Femur (tissue), 1 donor: ENCODE data around the gene TIMM23.
"Not testable (repeated sequence)": the region's sequence is repeated elsewhere in the genome, so short reads cannot be mapped to it uniquely, and the experiment has no call there.

Experiments
- DNase-seq: peaks from one replicate; pipeline ENCODE4 v3.0.0-alpha.2; 2017

Gene TIMM23

GRCh38 chr10:45972106-45972812 lies at the start of gene TIMM23:
Gene TIMM23 (plus strand): TSS chr10:45972489. CDS start chr10:45972625, 136 bp downstream.
- DNase-seq = peak; percentile 92

GRCh38 chr10:45926790-45927189 lies 45.5 kb upstream of the TIMM23 start:
- DNase-seq = not testable (repeated sequence)

GRCh38 chr10:45931305-45931704 lies 41.0 kb upstream of the TIMM23 start:
- DNase-seq = not testable (repeated sequence)

DNA sequence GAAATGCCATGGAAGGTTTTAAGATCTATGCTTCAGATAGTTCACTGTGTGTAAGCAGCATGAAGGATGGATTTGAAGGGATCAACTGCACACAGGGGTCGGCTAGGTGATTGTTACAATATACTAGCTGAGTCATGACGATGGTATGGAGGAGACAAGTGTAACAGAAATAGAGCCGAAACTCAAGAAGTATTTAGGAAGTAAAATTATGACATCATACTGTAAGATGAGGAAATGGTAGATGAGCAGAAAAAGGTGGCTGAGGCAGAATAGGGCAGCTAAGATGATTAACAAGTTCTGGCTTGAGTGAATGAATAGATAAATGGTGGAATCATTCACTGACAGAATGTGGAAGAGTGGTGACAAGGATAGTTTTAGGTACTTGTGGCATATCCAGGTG lies 37.5 kb upstream of the TIMM23 start:
- DNase-seq = not testable (repeated sequence)

DNA sequence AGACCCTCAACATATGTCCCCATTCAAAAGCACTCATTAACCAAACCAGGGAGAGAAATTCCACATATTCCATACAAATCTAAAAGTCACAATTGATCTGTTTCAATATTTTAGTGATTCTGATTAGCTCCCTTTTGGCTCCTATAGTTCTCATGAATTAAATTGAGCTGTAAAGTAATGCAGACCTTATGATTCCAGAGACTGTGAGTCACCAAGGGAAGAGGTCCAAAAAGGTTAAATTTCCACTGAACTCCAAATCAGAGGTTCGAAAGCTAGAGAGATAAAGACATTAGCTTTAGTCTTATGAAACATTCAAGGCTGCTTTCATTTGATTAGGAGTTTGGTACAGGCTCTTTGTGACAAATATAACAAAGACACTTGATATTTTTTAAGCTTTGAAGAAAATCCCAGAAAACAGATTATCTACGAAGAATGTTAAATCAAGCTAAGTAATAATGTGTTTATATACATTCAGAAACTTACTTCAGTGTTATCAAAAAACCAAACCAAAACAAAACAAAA lies 33.1 kb upstream of the TIMM23 start:
- DNase-seq = not testable (repeated sequence)

DNA sequence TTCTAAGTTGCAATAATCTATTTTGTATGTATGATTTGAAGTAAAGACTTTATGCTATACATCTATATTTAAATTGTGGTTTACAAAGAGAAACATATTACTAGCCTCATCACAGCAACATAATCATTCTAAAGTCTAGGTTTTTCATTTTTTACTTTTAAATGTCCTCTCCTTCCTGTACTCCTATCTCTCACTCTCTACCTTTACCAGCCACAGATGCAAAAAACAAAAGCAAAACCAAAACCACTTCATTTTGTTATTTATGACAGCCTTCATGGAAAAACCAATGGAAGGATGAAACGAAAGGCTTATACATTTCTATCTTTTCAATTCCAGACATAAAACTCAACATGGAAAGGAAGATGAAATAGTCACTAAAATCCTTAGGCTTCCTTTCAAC lies 31.1 kb upstream of the TIMM23 start:
- DNase-seq = not testable (repeated sequence)

GRCh38 chr10:45945476-45945875 lies 26.8 kb upstream of the TIMM23 start:
- not testable (repeated sequence) for DNase-seq

DNA sequence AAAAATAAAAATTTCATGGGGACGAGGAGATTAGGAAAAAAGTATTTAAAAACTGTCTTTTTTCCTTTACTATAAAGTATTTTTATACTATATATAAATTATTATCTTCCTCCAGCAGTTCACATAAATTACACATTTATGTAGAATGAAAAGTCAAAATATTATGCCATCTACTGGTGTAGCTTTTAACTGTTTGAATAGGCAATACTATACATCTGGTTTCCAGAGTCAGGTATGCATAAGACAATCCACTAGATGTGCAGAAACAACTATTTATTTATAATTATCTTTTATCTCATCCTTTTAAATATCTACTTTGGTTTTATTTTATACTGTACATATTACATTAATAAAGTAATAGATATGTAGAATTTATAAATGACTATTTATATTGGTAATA lies 24.9 kb upstream of the TIMM23 start:
- DNase-seq = not testable (repeated sequence)

GRCh38 chr10:45948801-45949200 lies 23.5 kb upstream of the TIMM23 start:
- DNase-seq = not testable (repeated sequence)

- DNase-seq = not testable (repeated sequence)
These were observed 17.9 kb upstream of the TIMM23 start for GRCh38 chr10:45954367-45954766.

DNA sequence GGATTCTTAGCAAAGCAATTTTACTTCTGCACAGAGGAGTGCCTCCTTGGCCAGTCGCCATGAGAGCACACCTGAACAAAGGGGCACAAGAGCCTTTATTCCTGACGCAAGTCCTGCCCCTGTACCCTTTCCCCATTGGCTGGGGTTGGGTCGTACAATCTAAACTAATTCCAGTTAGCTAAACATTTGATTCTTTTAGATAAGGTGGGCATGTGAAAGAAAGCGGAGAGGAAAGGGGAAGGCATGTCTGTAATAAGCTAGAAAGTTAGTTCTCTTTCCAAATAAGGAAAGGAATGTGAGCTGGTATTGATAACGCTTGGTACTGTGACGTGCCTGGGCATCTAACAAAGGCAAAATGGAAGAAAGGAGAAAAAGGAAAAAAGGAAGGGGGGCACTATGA lies 15.7 kb upstream of the TIMM23 start:
- not testable (repeated sequence) for DNase-seq

DNA sequence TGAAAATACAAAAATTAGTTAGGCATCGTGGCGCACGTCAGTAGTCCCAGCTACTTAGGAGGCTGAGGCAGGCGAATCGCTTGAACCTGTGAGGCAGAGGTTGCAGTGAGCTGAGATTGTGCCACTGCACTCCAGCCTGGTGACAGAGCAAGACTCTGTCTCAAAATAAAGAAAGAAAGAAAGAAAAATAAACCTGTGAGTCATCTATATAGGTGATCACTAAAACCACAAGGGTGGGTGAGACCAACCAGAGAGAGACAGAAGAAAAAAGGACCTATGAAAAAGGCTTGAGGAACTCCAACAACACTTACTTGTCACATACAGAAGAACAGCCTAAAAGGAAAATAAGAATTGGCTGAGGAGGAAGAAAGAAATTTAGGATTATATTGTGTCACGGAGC lies 14.4 kb upstream of the TIMM23 start:
- not testable (repeated sequence) for DNase-seq

- DNase-seq = not testable (repeated sequence)
These were observed 9.4 kb upstream of the TIMM23 start for GRCh38 chr10:45962686-45963452.

DNA sequence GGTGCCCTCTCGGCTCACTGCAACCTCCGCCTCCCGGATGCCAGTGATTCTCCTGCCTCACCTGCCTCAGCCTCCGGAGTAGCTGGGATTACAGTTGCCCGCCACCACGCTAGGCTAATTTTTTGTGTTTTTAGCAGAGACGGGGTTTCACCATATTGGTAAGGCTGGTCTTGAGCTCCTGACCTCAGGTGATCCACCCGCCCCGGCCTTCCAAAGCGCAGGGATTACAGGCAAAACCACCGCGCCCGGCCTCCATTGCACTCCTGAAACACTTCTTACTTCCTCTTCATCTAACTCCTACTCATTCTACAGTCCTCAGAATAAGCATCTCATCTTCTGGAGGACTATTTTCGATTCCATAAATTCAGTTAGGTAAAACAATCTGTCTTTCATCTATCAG lies 1.3 kb upstream of the TIMM23 start:
- not testable (repeated sequence) for DNase-seq

- peak; percentile 24 for DNase-seq
These were observed 565 bp upstream of the TIMM23 start for GRCh38 chr10:45971742-45972105.

GRCh38 chr10:45972813-45973169 lies 502 bp downstream of the TIMM23 start:
- not testable (repeated sequence) for DNase-seq

- not testable (repeated sequence) for DNase-seq
These were observed 1.8 kb downstream of the TIMM23 start for GRCh38 chr10:45974041-45974440.

GRCh38 chr10:45978554-45978953 lies 6.3 kb downstream of the TIMM23 start:
- DNase-seq = not testable (repeated sequence)

DNA sequence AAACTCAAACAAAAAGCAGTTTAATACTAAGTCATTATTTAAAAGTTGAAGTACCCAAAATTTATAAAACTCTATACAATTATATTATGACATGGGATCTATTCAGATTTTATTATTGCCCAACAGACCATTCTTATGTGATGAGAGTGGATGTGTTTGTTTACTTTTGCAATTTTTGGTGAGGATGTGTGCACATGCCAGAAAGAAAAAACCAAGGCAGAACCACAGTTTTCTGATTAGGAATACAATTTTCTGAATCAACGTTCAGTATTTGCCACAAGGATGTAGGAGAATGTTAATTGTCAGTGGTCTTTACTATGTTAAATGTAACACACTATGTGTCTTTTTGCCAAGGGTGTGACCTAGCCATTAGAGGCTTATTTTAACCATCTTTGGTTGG lies 9.1 kb downstream of the TIMM23 start:
- DNase-seq = not testable (repeated sequence)

DNA sequence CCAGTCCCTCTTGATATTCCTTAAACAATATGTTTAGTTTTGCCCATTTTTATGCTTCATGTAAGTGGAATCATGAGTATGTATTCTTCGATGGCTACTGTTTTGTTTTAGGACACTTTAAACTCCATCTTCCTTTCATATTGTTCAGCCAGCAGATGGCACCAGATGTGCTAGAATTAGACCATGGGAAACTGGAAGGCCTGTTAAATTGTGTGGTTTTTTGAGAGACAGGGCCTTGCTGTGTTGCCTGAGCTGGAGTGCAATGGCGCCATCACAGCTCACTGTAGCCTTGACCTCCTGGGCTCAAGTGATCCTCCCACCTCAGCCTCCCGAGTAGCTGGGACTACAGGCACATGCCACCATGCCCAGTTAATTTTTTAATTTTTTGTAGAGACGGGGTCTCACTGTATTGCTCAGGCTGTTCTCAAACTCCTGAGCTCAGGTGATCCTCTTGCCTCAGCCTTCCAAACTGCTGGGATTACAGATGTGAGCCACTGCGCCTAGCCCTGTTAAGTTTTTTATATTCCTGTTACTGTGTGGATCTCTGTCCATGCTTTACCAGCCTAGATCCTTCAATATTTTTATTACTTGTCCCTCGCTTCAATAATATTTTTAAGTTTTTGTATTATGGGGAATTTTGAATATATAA lies 11.4 kb downstream of the TIMM23 start:
- DNase-seq = peak; percentile 16

- not testable (repeated sequence) for DNase-seq
These were observed 12.2 kb downstream of the TIMM23 start for GRCh38 chr10:45984473-45984872.

DNA sequence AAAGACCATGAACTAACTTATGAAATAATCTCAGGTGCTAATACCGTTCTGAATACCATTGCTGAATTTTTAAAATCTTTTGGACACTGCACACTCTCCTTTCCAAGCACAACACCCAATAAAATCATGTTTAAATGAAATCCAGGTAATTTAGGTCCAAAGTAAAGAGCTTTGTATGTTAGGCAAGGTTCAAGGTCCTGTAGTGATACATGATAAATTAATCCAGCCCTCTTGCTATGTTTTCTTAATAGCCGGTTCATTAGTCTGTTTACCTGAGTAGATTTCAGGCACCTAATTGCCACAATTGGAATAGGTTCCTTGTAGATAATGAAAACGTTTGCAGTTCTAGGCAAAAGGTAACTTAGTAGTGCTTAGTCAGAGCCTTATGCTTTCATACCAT lies 13.3 kb downstream of the TIMM23 start:
- DNase-seq = not testable (repeated sequence)

DNA sequence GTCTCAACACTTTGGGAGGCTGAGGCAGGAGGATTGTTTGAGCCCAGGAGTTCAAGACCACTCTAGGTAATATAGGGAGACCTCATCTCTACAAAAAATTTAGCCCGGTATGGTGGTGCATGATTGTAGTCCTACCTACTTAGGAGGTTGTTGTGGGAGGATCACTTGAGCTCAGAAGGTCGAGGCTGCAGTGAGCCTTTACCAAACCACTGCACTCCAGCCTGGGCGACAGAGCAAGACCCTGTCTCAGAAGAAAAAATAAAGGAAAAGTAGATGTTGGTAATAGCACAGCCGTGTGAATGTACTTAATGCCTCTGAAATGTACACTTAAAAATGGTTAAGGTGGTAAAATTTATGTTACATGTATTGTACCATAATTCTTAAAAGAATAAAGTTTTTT lies 25.3 kb downstream of the TIMM23 start:
- no peak for DNase-seq
